GM19035 (cell line): ENCODE measurements around the gene RCCD1.

Experiments
- ATAC-seq: cut with Tn5 transposase; IDR thresholded peaks from one replicate; pipeline ENCODE4 v1.9.1; 2021; ENCODE audit not compliant: unreplicated experiment

Gene RCCD1

DNA sequence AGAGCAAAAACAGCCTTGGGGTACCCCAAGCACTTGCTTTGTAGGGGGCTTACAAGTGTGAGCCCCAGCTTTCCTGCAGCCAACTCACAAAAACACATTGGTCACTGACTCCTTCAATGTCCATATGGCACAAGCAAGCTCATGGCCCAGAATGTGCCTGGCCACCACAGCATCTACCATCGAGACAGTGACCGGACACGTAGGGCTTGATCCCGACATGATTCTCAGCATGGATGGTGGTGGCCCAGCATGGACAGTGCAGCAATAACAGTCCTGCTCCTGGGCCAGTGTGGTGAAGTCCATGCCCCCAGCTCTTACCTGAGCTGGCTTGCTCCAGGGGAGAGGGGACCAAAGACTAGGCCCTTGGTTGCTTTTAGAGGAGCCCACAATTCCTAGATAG is 13.6 kb upstream of the RCCD1 start:
- ATAC-seq, result no peak

DNA sequence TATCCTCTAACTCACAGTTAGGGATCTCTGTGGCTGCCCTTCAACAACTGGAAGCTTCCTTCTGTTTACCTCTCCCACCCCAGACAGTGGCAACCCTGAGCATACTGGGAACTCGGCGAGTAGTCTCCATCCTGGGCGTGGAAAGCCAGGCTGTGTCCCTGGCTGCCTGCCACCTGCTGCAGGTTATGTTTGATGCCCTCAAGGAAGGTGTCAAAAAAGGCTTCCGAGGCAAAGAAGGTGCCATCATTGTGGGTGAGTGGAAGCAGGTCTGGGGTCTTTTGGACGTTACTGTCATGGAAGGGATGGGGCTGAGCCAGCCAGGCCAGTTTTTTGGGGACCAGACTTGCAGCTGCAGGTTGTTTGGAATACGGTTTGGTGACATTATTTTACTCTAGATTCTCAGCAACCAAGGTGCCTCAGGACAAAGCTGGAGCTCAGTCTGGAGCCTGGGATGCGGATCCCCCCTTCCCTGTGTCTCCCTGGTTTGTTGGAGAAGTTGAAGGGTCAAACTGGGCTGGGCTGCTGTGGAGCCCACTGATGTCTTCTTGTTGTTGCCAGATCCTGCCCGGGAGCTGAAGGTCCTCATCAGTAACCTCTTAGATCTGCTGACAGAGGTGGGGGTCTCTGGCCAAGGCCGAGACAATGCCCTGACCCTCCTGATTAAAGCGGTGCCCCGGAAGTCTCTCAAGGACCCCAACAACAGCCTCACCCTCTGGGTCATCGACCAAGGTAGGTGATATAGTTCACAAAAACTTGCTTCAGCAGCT is 12.1 kb upstream of the RCCD1 start:
- ATAC-seq, result no peak

DNA sequence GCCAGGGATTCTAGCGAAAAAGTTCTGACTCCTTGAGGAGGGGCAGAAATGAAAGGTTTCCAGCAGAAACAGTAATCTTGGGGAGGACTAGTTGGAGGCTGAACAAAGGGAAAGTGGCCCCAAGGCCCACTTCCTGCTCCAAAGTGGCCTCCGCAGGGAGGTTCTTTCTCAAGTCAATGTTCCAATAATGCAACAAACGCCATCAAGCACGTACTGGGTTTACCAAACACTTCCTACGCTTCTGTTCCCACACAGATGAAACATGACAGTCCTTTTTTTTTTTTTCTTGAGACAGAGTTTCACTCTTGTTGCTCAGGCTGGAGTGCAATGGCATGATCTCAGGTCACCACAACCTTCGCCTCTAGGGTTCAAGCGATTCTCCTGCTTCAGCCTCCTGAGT is 9.6 kb upstream of the RCCD1 start:
- no peak for ATAC-seq

DNA sequence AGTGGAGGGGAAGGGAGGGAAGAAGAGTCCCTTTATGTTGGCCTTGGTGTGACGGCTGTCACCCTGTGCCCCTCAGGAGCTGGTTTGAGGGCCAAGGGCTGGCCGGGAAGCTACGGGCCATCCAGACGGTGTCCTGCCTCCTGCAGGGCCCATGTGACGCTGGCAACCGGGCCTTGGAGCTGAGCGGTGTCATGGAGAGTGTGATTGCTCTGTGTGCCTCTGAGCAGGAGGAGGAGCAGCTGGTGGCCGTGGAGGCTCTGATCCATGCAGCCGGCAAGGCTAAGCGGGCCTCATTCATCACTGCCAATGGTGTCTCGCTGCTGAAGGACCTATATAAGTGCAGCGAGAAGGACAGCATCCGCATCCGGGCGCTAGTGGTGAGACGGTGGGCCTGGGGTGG is 8.1 kb upstream of the RCCD1 start:
- ATAC-seq, result no peak

DNA sequence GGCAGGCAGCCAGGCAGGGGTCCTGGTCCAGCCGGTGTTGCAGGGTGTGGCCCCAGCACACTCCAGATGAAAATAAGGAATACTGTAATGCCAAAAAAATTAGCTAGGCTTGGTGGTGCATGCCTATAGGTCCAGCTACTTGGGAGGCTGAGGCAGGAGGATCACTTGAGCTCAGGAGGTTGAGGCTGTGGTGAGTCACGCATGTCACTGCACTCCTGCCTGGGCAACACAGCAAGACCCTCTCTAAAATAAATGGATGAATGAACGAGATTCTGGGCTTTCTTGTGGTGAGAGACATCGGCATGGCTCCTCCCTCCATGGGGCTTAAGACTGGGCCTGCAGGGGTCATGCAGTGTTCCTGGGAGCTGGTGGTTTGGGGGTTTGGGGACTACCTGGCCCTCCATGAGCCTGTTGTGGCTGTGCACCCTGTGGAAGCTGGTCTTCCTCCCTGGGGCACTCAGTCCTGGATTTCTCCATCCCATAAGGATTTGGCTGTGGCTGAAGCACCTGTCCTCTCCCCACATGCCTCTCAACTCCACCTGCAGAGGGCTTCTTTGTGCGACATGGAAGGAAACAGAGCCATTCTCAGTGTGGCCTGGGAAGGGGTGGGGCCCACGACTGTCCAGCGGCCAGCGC is 7.6 kb upstream of the RCCD1 start:
- no peak for ATAC-seq

DNA sequence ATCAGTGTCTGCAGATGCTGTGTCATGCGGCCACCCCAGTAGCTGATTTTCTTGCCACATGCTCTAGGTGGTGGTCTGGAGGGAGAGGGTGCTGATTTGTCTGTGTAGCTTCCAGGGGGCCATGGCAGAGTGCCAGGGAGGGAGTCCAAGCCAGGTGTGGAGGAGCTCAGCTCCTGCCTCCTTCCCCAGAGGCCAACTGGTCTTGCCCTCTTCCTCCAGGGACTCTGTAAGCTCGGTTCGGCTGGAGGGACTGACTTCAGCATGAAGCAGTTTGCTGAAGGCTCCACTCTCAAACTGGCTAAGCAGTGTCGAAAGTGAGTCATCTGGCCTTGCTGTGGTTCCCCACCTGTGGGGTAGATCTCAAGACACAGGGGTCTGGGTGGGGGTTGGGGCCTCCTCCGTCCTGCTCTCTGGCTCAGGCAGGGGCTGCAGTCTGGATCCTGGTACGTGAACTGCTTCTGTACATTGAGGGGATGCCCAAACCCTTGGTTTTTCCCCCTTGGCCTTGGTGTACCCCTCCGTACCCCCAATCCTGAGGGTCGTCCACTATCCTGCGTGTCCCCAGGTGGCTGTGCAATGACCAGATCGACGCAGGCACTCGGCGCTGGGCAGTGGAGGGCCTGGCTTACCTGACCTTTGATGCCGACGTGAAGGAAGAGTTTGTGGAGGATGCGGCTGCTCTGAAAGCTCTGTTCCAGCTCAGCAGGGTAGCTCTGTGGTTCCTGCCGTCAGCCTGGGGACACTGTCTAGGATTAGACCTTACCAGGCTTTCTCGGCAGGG is 6.9 kb upstream of the RCCD1 start:
- no peak for ATAC-seq

- no peak for ATAC-seq
These were observed 6.2 kb upstream of the RCCD1 start for GRCh38 chr15:90948506-90948905.

DNA sequence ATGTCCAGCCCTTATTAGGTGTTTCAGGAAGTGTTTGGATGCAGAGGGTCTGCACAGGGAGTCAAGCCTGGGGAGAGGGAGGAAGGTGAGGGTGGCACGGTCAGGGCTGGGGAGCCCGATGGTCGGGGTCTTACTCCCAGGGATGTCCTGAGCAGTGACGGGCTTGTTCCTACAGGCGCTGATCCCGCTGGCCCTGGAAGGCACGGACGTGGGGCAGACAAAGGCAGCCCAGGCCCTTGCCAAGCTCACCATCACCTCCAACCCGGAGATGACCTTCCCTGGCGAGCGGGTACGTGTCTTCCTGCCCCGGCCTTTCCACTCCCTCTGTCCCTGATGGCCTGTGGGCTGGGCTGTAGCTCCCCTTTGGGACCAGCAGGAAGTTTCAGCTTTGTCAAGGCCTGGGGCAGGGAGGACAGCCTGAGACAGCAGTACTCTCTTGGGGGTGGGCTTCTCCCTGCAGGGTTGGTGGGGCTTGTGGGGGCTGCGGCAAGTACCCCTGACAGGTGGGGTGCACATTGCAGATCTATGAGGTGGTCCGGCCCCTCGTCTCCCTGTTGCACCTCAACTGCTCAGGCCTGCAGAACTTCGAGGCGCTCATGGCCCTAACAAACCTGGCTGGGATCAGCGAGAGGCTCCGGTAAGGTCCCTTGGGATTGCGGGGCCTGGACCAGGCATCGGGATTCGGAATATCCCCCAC is 4.6 kb upstream of the RCCD1 start:
- no peak for ATAC-seq

- ATAC-seq, result no peak
These were observed 4.0 kb upstream of the RCCD1 start for GRCh38 chr15:90950676-90951075.

GRCh38 chr15:90952901-90953677 is 1.6 kb upstream of the RCCD1 start:
- no peak for ATAC-seq

DNA sequence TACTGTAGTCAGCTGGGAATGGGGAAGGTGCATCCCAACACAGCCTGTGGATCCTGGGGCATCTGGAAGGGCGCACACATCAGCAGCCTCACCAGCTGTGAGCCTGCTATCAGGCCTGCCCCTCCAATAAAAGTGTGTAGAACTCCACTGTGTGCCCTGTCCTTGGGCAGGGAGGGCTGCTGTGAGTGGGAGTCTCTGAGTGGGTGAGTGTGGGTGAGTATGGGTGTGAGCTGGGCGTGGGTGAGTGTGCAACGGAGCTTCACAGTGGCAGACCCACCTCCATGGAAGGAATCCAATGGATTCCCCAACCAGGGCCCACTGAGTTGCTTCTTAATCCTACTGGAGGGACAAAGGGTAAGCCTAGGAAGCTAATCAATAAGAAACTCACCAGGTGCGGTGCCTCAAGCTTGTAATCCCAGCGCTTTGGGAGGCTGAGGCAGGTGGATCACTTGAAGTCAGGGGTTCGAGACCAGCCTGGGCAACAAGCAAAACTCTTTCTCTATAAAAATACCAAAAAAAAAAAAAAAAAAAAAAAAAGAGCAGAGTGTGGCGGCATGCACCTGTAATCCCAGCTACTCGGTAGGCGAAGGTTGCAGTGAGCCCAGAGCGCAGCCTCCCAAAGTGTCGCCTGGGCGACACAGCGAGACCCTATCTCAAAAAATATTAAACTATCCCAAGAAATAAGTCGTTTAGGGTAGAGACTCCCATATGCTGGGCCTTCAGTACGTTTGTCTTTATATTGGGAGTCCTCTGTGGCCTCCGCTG is 555 bp upstream of the RCCD1 start:
- ATAC-seq, result no peak

- no peak for ATAC-seq
These were observed 1.1 kb downstream of the RCCD1 start for GRCh38 chr15:90955624-90956273.

DNA sequence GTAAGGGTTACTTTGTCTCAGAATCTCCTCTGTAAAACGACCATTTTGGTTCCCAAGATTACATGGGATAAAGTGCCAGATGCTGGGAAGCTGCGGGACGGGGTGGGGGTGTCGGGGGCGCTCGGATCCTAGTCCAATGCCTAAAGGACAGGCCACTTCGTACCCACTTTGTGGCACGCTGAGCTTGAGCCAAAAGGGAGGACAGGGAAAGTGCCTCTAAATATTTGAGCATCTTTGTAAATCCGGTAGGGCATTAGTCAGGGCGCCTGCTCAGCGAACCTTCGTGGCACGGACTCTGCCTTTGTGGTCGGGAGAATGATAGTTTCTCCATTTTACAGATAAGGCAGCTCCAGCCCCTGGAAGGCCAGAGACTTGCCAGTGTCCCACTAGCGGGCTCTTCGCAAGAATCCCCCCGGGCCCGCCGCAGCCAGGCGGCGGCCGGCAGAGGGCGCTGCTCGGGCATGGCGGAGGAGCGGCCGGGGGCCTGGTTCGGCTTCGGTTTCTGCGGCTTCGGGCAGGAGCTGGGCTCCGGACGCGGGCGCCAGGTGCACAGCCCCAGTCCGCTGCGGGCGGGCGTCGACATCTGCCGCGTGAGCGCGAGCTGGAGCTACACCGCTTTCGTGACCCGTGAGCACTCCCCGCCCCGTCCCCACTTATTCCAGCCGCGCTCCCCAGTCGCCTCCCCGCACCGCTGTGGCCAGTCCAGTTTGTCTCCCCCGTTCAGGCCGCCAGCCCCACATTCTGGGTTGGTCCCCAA is 1.8 kb downstream of the RCCD1 start:
- no peak for ATAC-seq

DNA sequence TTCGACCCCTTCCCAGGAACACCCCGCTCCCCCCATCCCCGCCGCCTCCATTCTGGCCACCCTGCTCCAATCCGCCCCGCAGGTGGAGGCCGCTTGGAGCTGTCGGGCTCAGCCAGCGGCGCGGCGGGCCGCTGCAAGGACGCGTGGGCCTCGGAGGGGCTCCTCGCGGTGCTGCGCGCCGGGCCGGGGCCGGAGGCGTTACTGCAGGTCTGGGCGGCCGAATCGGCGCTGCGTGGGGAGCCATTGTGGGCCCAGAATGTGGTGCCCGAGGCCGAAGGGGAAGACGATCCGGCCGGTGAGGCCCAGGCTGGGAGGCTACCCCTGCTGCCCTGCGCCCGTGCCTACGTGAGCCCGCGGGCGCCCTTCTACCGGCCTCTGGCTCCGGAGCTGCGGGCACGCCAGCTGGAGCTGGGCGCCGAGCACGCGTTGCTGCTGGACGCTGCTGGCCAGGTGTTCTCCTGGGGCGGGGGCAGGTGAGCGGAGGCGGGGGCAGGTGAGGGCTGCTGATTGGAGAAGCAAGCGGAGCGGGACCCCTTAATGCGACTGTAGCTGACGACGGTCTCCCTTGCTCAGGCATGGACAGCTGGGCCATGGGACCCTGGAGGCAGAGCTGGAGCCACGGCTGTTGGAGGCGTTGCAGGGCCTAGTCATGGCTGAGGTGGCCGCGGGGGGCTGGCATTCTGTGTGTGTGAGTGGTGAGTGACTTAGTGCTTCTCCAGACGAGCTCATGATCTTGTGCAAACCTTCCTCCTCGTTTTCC is 2.5 kb downstream of the RCCD1 start:
- no peak for ATAC-seq

- no peak for ATAC-seq
These were observed 3.1 kb downstream of the RCCD1 start for GRCh38 chr15:90957791-90958190.

- ATAC-seq, result no peak
These were observed 4.4 kb downstream of the RCCD1 start for GRCh38 chr15:90959028-90959595.

GRCh38 chr15:90959894-90960293 is 5.2 kb downstream of the RCCD1 start:
- ATAC-seq, result no peak
